PFSK-1 (cell line): ENCODE measurements around the gene CEP350.

Source experiments
- FOXP2 ChIP-seq: optimal IDR thresholded peaks from 2 replicates; pipeline ENCODE3; 2011; ENCODE audit warnings: borderline replicate concordance, control low read depth, inconsistent platforms; ENCODE audit not compliant: insufficient read depth; ENCODE audit errors: extremely low read length, extremely low read depth
- POLR2AphosphoS5 ChIP-seq: IDR thresholded peaks from 2 replicates; pipeline ENCODE4 v1.6.1; 2012; ENCODE audit warnings: low read depth, mild to moderate bottlenecking, control low read depth, low read length, moderate library complexity
- REST ChIP-seq, 2 experiments: IDR thresholded peaks; 2 replicates each; pipeline versions ENCODE4 v1.6.1 to v1.8.0; 2011 to 2012; ENCODE audit warnings: low read depth in 2 of 2, low read length in 2 of 2, control low read depth in 1 of 2, inconsistent platforms in 1 of 2, mild to moderate bottlenecking in 1 of 2, moderate library complexity in 1 of 2; ENCODE audit not compliant: insufficient read depth in 1 of 2
- SIN3A ChIP-seq: IDR thresholded peaks from 2 replicates; pipeline ENCODE4 v1.6.1; 2012; ENCODE audit warnings: mild to moderate bottlenecking, low read length, moderate library complexity, borderline replicate concordance; ENCODE audit not compliant: insufficient read depth
- TAF1 ChIP-seq: IDR thresholded peaks from 2 replicates; pipeline ENCODE4 v1.6.1; 2012; ENCODE audit warnings: low read length, control low read depth, borderline replicate concordance; ENCODE audit not compliant: insufficient read depth

GRCh38 chr1:180085331-180085730, 130.7 kb downstream of the CEP350 start:
- TF ChIP-seq POLR2AphosphoS5 (no peak), TAF1 (no peak), REST (IDR thresholded peaks at IDR 0.05; ENCODE audit: insufficient read depth in 1 of 2, low read depth in 2 of 2, low read length in 2 of 2) (no peak), SIN3A (no peak), FOXP2 (no peak)
